ENCODE measurements around the gene PHTF1. TPM values are rescaled to one million over a fixed set of nuclear protein-coding genes. Genes with fewer than 3 reads are reported as not detected.

PHTF1 gene
- 41.9 and 52.1 TPM in 2 replicates for total RNA-seq

GRCh38 chr1:113759333-113760101 lies at the start of gene PHTF1:
Gene PHTF1, minus strand, starts transcription at chr1:113759486. Its CDS starts 783 bp downstream, at chr1:113758703.

Other genes starting within 250 kb of the PHTF1 start
- 8.1 and 10.0 TPM in 2 replicates for gene RSBN1, start 53.0 kb upstream of the PHTF1 start, total RNA-seq
- 2.7 and 5.2 TPM in 2 replicates for gene PTPN22, start 112.2 kb upstream of the PHTF1 start, total RNA-seq
- gene BCL2L15, start 128.1 kb upstream of the PHTF1 start, total RNA-seq, result under 0.01 and 1.6 TPM in 2 replicates
- 38.0 and 40.9 TPM in 2 replicates for gene AP4B1, start 145.3 kb upstream of the PHTF1 start, total RNA-seq
- gene DCLRE1B, start 145.8 kb upstream of the PHTF1 start, total RNA-seq, result 1.9 and 2.3 TPM in 2 replicates
- gene HIPK1, start 169.8 kb upstream of the PHTF1 start, total RNA-seq, result 21.1 and 26.1 TPM in 2 replicates
- gene OLFML3, start 220.0 kb upstream of the PHTF1 start, total RNA-seq, result 1.3 and 3.3 TPM in 2 replicates

All from epithelial cell of umbilical artery (primary cell).